Muscle layer of colon (tissue), 2 donors: ENCODE results near the gene SMIM10.

ENCODE experiments used
- H3K27ac ChIP-seq: one replicate; pipeline ENCODE4 v1.7.0; 2013; ENCODE audit warnings: low read depth, mild to moderate bottlenecking, low read length, moderate library complexity
- H3K27me3 ChIP-seq, 2 donors: one replicate each; pipeline ENCODE4 v1.7.0; 2013; ENCODE audit warnings: low read length in 2 of 2, mild to moderate bottlenecking in 2 of 2; ENCODE audit not compliant: insufficient read depth in 2 of 2, control insufficient read depth in 1 of 2
- H3K36me3 ChIP-seq: one replicate; pipeline ENCODE4 v1.7.0; 2013; ENCODE audit warnings: mild to moderate bottlenecking, low read length; ENCODE audit not compliant: insufficient read depth
- H3K4me1 ChIP-seq: one replicate; pipeline ENCODE4 v1.7.0; 2013; ENCODE audit warnings: mild to moderate bottlenecking, low read length; ENCODE audit not compliant: insufficient read depth
- H3K4me3 ChIP-seq, 2 donors: one replicate each; pipeline ENCODE4 v1.7.0; 2013; ENCODE audit warnings: low read length in 2 of 2, low read depth in 1 of 2, mild to moderate bottlenecking in 1 of 2, moderate library complexity in 1 of 2
- H3K9ac ChIP-seq: one replicate; pipeline ENCODE4 v1.7.0; 2013; ENCODE audit warnings: low read length
- H3K9me3 ChIP-seq: one replicate; pipeline ENCODE4 v1.7.0; 2013; ENCODE audit warnings: mild to moderate bottlenecking, low read length
- donor health status: abdominal sarcoma.
- donor health status: Adenocarcinoma of cecum.

The SMIM10 gene

GRCh38 chrX:134982748-134983147 lies 8.0 kb upstream of the SMIM10 start:
- Histone ChIP-seq H3K4me1 (no peaks in the 10 kb centered on the region), H3K27ac (no peak overlapping the region), H3K36me3 (no peaks in the 10 kb centered on the region), H3K27me3 (no peaks in the 10 kb centered on the region), H3K9ac (no peak overlapping the region), H3K9me3 (no peaks in the 10 kb centered on the region), H3K4me3 (no peak overlapping the region)

DNA sequence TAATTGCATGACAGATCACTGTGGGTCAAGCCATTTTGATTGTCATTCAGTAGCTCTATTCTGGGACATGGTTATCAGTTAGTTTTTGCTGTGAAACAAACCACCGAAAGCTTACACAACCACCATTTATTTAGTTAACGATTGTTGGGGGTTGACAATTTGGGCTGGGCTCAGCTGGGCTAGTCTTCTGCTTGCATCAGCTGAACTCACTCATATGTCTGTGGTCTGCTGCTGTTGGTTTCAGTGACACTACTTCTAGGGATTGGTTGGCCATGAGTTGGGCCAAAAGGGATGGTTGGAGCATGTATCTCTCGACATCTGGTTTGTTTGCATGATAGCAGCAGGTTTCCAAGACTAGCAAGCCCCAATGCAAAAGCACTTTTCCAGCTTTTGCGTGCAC lies 5.3 kb upstream of the SMIM10 start:
- Histone ChIP-seq H3K4me1 (no peaks in the 10 kb centered on the region), H3K9ac (no peak overlapping the region), H3K27me3 (peaks cover 0 to under 1% of the 10 kb centered on the region in 2 donors), H3K36me3 (no peaks in the 10 kb centered on the region), H3K9me3 (no peaks in the 10 kb centered on the region), H3K27ac (no peak overlapping the region), H3K4me3 (no peak overlapping the region)

- H3K4me3 ChIP-seq, result peak overlapping the region in 1 of 2 donors; percentile 59
- no peaks in the 10 kb centered on the region for H3K36me3 ChIP-seq
- H3K9me3 ChIP-seq, result no peaks in the 10 kb centered on the region
- no peaks in the 10 kb centered on the region for H3K4me1 ChIP-seq
- peaks cover 0 to 8% of the 10 kb centered on the region in 2 donors for H3K27me3 ChIP-seq
- no peak overlapping the region for H3K9ac ChIP-seq
- H3K27ac ChIP-seq, result no peak overlapping the region
These were observed 353 bp upstream of the SMIM10 start for GRCh38 chrX:134990475-134990800.

- no peaks in the 10 kb centered on the region for H3K9me3 ChIP-seq
- no peak overlapping the region for H3K9ac ChIP-seq
These were observed 6.9 kb downstream of the SMIM10 start for GRCh38 chrX:134997646-134998045.

GRCh38 chrX:134998246-134998645 lies 7.5 kb downstream of the SMIM10 start:
- Histone ChIP-seq H3K4me1 (peaks cover 4% of the 10 kb centered on the region), H3K9me3 (no peaks in the 10 kb centered on the region), H3K27ac (no peak overlapping the region)

More at GRCh38 chrX:134997646-134998045, 6.9 kb downstream of the SMIM10 start:
- no peak overlapping the region for H3K27ac ChIP-seq
- H3K4me3 ChIP-seq, result no peak overlapping the region
- no peaks in the 10 kb centered on the region for H3K36me3 ChIP-seq
- no peaks in the 10 kb centered on the region for H3K27me3 ChIP-seq
- peaks cover 4% of the 10 kb centered on the region for H3K4me1 ChIP-seq

GRCh38 chrX:134999469-134999868 lies 8.7 kb downstream of the SMIM10 start:
- Histone ChIP-seq H3K9me3 (no peaks in the 10 kb centered on the region), H3K9ac (no peak overlapping the region), H3K27me3 (peaks cover 0 to 6% of the 10 kb centered on the region in 2 donors), H3K27ac (no peak overlapping the region), H3K36me3 (no peaks in the 10 kb centered on the region), H3K4me1 (peaks cover 4% of the 10 kb centered on the region), H3K4me3 (no peak overlapping the region)

More at GRCh38 chrX:134998246-134998645, 7.5 kb downstream of the SMIM10 start:
- Histone ChIP-seq H3K36me3 (no peaks in the 10 kb centered on the region), H3K9ac (no peak overlapping the region), H3K4me3 (no peak overlapping the region), H3K27me3 (no peaks in the 10 kb centered on the region)

- no peak overlapping the region for H3K4me3 ChIP-seq
- H3K9me3 ChIP-seq, result no peaks in the 10 kb centered on the region
- H3K27me3 ChIP-seq, result peaks cover 0 to 6% of the 10 kb centered on the region in 2 donors
- no peak overlapping the region for H3K9ac ChIP-seq
- no peaks in the 10 kb centered on the region for H3K36me3 ChIP-seq
- H3K4me1 ChIP-seq, result peaks cover 4% of the 10 kb centered on the region
- H3K27ac ChIP-seq, result no peak overlapping the region
These were observed 9.7 kb downstream of the SMIM10 start for GRCh38 chrX:135000516-135000915.

- H3K4me1 ChIP-seq, result peaks cover 4% of the 10 kb centered on the region
- no peaks in the 10 kb centered on the region for H3K36me3 ChIP-seq
- no peak overlapping the region for H3K9ac ChIP-seq
- no peaks in the 10 kb centered on the region for H3K9me3 ChIP-seq
- peak overlapping the region; percentile 34 to 36 for H3K4me3 ChIP-seq
- H3K27me3 ChIP-seq, result peaks cover 0 to 6% of the 10 kb centered on the region in 2 donors
- no peak overlapping the region for H3K27ac ChIP-seq
These were observed 13.3 kb downstream of the SMIM10 start for GRCh38 chrX:135003876-135004623.

DNA sequence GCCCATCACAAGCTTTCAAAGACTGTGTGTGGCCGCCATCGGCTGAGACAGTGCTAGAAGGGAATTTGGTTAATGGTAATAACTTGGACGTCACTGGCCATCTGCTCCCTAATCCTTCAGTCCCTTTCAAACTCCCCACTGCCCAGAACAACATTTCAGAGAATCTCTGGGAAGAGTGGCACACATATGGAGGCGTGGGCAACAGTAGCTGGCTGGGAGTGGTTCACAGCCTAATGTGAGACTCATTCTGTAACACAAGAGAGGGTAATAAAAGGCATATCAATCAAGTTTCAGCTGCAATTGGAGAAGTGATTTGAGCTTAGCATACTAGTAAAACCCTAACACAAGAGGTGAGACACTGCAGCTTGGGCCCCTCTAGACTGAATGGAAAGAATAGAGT lies 15.4 kb downstream of the SMIM10 start:
- no peak overlapping the region for H3K4me3 ChIP-seq
- no peak overlapping the region for H3K9ac ChIP-seq
- H3K36me3 ChIP-seq, result no peaks in the 10 kb centered on the region
- no peak overlapping the region for H3K27ac ChIP-seq
- peaks cover 0 to 6% of the 10 kb centered on the region in 2 donors for H3K27me3 ChIP-seq
- H3K9me3 ChIP-seq, result no peaks in the 10 kb centered on the region
- no peaks in the 10 kb centered on the region for H3K4me1 ChIP-seq

- Histone ChIP-seq H3K4me3 (no peak overlapping the region), H3K9me3 (no peaks in the 10 kb centered on the region), H3K27me3 (peaks cover 0 to 3% of the 10 kb centered on the region in 2 donors), H3K9ac (no peak overlapping the region), H3K4me1 (no peaks in the 10 kb centered on the region), H3K27ac (no peak overlapping the region), H3K36me3 (no peaks in the 10 kb centered on the region)
These were observed 18.3 kb downstream of the SMIM10 start for GRCh38 chrX:135009057-135009610.

- H3K36me3 ChIP-seq, result no peaks in the 10 kb centered on the region
- H3K4me3 ChIP-seq, result no peak overlapping the region
- H3K9me3 ChIP-seq, result no peaks in the 10 kb centered on the region
- H3K9ac ChIP-seq, result no peak overlapping the region
- H3K27me3 ChIP-seq, result no peaks in the 10 kb centered on the region
- H3K4me1 ChIP-seq, result no peaks in the 10 kb centered on the region
- H3K27ac ChIP-seq, result no peak overlapping the region
These were observed 19.0 kb downstream of the SMIM10 start for GRCh38 chrX:135009838-135010237.

DNA sequence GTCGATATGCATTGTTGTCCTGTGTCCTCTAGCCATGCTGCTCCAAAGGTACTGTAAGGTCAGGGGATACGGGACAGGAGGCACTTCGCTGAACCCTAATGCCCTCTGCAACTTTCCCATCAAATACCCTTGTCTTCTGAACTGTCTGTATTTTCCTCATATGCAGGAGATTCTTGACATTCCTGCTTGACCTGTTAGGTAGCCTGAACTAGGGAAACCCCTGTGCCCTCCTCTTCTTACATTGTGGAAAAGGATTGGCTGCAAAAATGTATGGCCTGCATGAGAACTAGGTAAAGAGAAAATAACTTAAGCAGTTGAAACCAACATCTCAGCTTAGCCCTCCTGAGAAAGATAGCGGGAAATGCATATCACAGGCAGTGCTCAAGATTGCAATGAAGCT lies 20.1 kb downstream of the SMIM10 start:
- H3K9me3 ChIP-seq, result no peaks in the 10 kb centered on the region
- H3K36me3 ChIP-seq, result no peaks in the 10 kb centered on the region
- H3K27me3 ChIP-seq, result no peaks in the 10 kb centered on the region
- H3K27ac ChIP-seq, result no peak overlapping the region
- H3K9ac ChIP-seq, result no peak overlapping the region
- H3K4me1 ChIP-seq, result no peaks in the 10 kb centered on the region
- no peak overlapping the region for H3K4me3 ChIP-seq
